ENCODE results near the gene ART4. TPM values are rescaled to one million over a fixed set of nuclear protein-coding genes. Genes with fewer than 3 reads are reported as not detected.
A peak's percentile ranks its signal among the peaks of the same experiment; 100 is the strongest.

ART4 gene
- total RNA-seq, 1 donor from 2014 or later, result not detected

DNA sequence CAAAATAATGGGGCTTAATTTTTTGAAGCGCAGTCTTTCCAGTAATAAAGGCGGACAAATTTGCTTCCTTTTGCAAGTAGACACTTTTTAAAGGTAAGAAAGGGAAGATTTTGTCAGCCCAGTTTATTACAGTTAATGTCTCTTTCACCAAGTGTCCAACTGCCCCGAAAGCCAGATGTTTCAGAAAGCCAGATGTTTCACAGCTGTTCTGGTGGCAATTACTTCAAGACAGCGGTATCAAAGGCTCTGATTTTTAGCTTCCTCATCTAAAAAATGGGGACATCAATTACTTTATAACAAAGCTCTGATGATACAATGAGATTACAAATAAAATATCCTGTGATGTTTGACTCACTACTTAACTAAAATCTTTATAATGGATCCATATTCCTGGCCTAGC lies 41.1 kb downstream of the ART4 start:
- TF ChIP-seq CTCF (IDR thresholded peaks at IDR 0.05; ENCODE audit: insufficient read depth, low read length, poor library complexity, severe bottlenecking), result no peak
- DNase-seq (ENCODE audit: low read depth), result no peak
- no peaks in the 10 kb centered on the region for H3K27me3 ChIP-seq (ENCODE audit: control insufficient read depth, insufficient read depth, low read length)
- H3K36me3 ChIP-seq (ENCODE audit: control insufficient read depth, insufficient read depth, low read length), result no peaks in the 10 kb centered on the region
- peak overlapping the region; percentile 99 for H3K4me3 ChIP-seq (ENCODE audit: low read depth, low read length)

- no peak for TF ChIP-seq CTCF (IDR thresholded peaks at IDR 0.05; ENCODE audit: insufficient read depth, low read length, poor library complexity, severe bottlenecking)
- DNase-seq (ENCODE audit: low read depth), result no peak
- Histone ChIP-seq H3K4me3 (ENCODE audit: low read depth, low read length) (no peak overlapping the region), H3K36me3 (ENCODE audit: control insufficient read depth, insufficient read depth, low read length) (no peaks in the 10 kb centered on the region), H3K27me3 (ENCODE audit: control insufficient read depth, insufficient read depth, low read length) (no peaks in the 10 kb centered on the region)
Observed at GRCh38 chr12:14795028-14795448, 48.3 kb downstream of the ART4 start.

DNA sequence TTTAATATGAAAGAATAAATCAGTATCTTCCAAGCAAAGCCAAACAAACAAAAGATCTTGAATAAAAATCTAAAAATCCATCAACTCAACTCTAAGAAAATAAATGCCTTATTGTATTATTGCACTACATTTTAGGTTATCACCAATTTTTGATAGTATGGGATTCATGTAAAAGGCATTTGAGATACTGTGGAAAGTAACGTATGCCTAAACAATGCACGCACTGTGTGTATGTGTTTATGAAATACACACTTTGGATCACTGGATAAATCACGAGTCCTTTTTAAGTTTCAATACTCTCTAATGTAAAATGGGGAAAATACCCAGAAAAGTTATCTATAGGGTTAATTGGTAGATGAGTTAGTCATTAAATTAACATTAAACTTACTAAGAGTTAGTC lies 57.8 kb downstream of the ART4 start:
- no peak for TF ChIP-seq CTCF (IDR thresholded peaks at IDR 0.05; ENCODE audit: insufficient read depth, low read length, poor library complexity, severe bottlenecking)
- DNase-seq (ENCODE audit: low read depth), result no peak

GRCh38 chr12:14784471-14784870 lies 58.9 kb downstream of the ART4 start:
- Histone ChIP-seq H3K4me3 (ENCODE audit: low read depth, low read length) (no peak overlapping the region), H3K27me3 (ENCODE audit: control insufficient read depth, insufficient read depth, low read length) (no peaks in the 10 kb centered on the region), H3K36me3 (ENCODE audit: control insufficient read depth, insufficient read depth, low read length) (no peaks in the 10 kb centered on the region)
- no peak for DNase-seq (ENCODE audit: low read depth)
- TF ChIP-seq CTCF (IDR thresholded peaks at IDR 0.05; ENCODE audit: insufficient read depth, low read length, poor library complexity, severe bottlenecking), result no peak

More for the DNA sequence above, 57.8 kb downstream of the ART4 start:
- no peak overlapping the region for H3K4me3 ChIP-seq (ENCODE audit: low read depth, low read length)
- no peaks in the 10 kb centered on the region for H3K27me3 ChIP-seq (ENCODE audit: control insufficient read depth, insufficient read depth, low read length)
- H3K36me3 ChIP-seq (ENCODE audit: control insufficient read depth, insufficient read depth, low read length), result no peaks in the 10 kb centered on the region

DNA sequence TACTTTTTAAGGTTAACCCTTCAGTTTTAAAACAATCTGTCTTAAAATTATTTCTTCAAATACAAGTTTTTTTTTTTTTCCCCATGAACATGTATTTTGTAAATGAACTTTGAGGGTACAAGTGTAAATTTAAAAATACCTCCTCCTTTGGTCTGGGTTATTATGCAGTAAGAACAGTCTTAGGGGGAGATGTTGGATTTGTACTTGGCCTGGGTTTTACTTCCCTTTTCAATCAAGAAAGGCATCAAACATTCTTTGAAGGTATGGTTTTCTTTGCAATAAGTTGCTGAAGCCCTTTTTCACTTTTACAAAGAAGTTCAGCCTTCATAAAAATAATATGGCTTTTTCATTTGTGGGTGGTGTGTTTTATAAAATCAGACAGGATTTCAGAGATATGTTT lies 60.6 kb downstream of the ART4 start:
- no peak for DNase-seq (ENCODE audit: low read depth)
- no peaks in the 10 kb centered on the region for H3K36me3 ChIP-seq (ENCODE audit: control insufficient read depth, insufficient read depth, low read length)
- TF ChIP-seq CTCF (IDR thresholded peaks at IDR 0.05; ENCODE audit: insufficient read depth, low read length, poor library complexity, severe bottlenecking), result no peak

GRCh38 chr12:14781563-14781962 lies 61.8 kb downstream of the ART4 start:
- no peak for DNase-seq (ENCODE audit: low read depth)
- Histone ChIP-seq H3K4me3 (ENCODE audit: low read depth, low read length) (no peak overlapping the region), H3K27me3 (ENCODE audit: control insufficient read depth, insufficient read depth, low read length) (no peaks in the 10 kb centered on the region), H3K36me3 (ENCODE audit: control insufficient read depth, insufficient read depth, low read length) (no peaks in the 10 kb centered on the region)
- TF ChIP-seq CTCF (IDR thresholded peaks at IDR 0.05; ENCODE audit: insufficient read depth, low read length, poor library complexity, severe bottlenecking), result no peak

More for the DNA sequence above, 60.6 kb downstream of the ART4 start:
- H3K4me3 ChIP-seq (ENCODE audit: low read depth, low read length), result no peak overlapping the region
- no peaks in the 10 kb centered on the region for H3K27me3 ChIP-seq (ENCODE audit: control insufficient read depth, insufficient read depth, low read length)
